SU-DHL-6 (cell line): Measurements from ENCODE around the gene HIPK2.

ENCODE experiments used
- H2AFZ ChIP-seq: fragments of 200-600 bp; sonication (generic); 2 replicates; pipeline ENCODE4 v1.6.1; 2014; ENCODE audit warnings: low read depth, mild to moderate bottlenecking, moderate library complexity, mixed read lengths, antibody characterized with exemption, low read length; ENCODE audit not compliant: severe bottlenecking
- H3F3A ChIP-seq: fragments of 200-600 bp; shearing (Covaris generic); 2 replicates; pipeline ENCODE4 v1.6.0; 2016; ENCODE audit warnings: antibody characterized with exemption, mild to moderate bottlenecking; ENCODE audit not compliant: insufficient read depth
- H3K27ac ChIP-seq: fragments of 200-600 bp; sonication (generic); 2 replicates; pipeline ENCODE4 v1.5.1; 2016; ENCODE audit warnings: low read depth, mild to moderate bottlenecking, low read length, moderate library complexity, mixed read lengths
- H3K27me3 ChIP-seq: fragments of 200-600 bp; sonication (generic), shearing (Covaris generic); 2 replicates; pipeline ENCODE4 v1.6.0; 2014; ENCODE audit warnings: mild to moderate bottlenecking, low read length
- H3K36me3 ChIP-seq: fragments of 200-600 bp; sonication (generic); 2 replicates; pipeline ENCODE4 v1.6.1; 2014; ENCODE audit warnings: mild to moderate bottlenecking, low read length, mixed read lengths
- H3K4me2 ChIP-seq: fragments of 300-600, 200-600 bp; shearing (Covaris generic), sonication (generic); 2 replicates; pipeline ENCODE4 v1.6.0; 2014; ENCODE audit warnings: low read length, low read depth, mild to moderate bottlenecking; ENCODE audit not compliant: poor library complexity, severe bottlenecking
- H3K4me3 ChIP-seq: fragments of 200-600 bp; sonication (generic); 2 replicates; pipeline ENCODE4 v1.5.1; 2014; ENCODE audit warnings: antibody characterized with exemption, low read length, mild to moderate bottlenecking, mixed read lengths; ENCODE audit not compliant: insufficient read depth, poor library complexity, severe bottlenecking
- H3K79me2 ChIP-seq: fragments of 200-600 bp; sonication (generic); 2 replicates; pipeline ENCODE4 v1.6.1; 2014; ENCODE audit warnings: mild to moderate bottlenecking, low read length, moderate library complexity; ENCODE audit not compliant: insufficient read depth
- H3K9ac ChIP-seq: fragments of 200-600 bp; sonication (generic); 2 replicates; pipeline ENCODE4 v1.7.0; 2014; ENCODE audit warnings: mild to moderate bottlenecking, low read length
- H3K9me2 ChIP-seq: fragments of 200-600 bp; sonication (generic); replicated peaks from 2 replicates; pipeline ENCODE4 v1.6.1; 2014; ENCODE audit warnings: low read length; ENCODE audit not compliant: insufficient read depth
- H3K9me3 ChIP-seq: fragments of 200-600 bp; sonication (generic); 2 replicates; pipeline ENCODE4 v1.6.1; 2014; ENCODE audit warnings: low read length, mixed read lengths; ENCODE audit not compliant: insufficient read depth
- H4K20me1 ChIP-seq: fragments of 200-600 bp; sonication (generic); 2 replicates; pipeline ENCODE4 v1.6.1; 2014; ENCODE audit warnings: low read depth, mild to moderate bottlenecking, antibody characterized with exemption, low read length, moderate library complexity, mixed read lengths
- EZH2phosphoT487 ChIP-seq: fragments of 200-600 bp; sonication (generic), shearing (Covaris generic); conservative IDR thresholded peaks from 2 replicates; pipeline ENCODE4 v1.6.1; 2018; ENCODE audit warnings: mild to moderate bottlenecking, antibody characterized with exemption, low read length, moderate library complexity, mixed read lengths
- TF ChIP-seq, protein P1 (sequence below): fragments of 200-600 bp; sonication (generic); IDR thresholded peaks from one replicate; pipeline ENCODE4 v1.5.1; 2017; ENCODE audit warnings: antibody characterized with exemption, mild to moderate bottlenecking, low read length, moderate library complexity; ENCODE audit not compliant: insufficient read depth, poor library complexity, severe bottlenecking

Gene HIPK2

DNA sequence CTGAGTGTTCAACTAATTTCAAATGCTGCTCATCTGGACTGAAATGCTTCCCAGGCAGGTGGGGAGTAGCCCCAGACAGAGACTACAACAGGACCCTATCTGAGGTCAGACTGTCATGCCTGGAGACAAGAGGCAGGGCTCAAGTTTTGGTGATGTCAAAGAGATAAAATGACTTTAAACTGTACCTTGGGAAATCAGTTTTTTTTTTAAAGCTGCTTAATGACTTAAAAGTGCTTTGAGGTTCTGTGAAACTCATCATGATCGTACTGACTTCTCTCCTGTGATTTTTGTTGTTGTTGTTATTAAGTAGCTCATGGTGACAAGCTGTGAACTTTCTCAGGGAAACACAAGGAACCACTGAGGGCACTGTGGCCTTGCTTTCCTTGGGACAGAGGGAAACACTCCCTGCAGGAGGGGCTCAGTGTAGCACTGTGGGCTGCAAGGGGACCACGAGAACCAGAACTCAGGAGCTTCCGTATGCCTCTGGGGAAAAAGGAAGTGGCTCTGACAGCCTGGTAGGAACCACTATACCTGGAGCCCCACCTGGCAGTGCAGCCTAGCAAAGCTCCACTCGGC is 9.5 kb downstream of the HIPK2 start:
- H3K27me3 ChIP-seq = no peaks in the 10 kb centered on the region
- H3F3A ChIP-seq = no peaks in the 10 kb centered on the region
- no peaks in the 10 kb centered on the region for H3K79me2 ChIP-seq
- no peak overlapping the region for H3K9ac ChIP-seq
- no peaks in the 10 kb centered on the region for H3K9me2 ChIP-seq
- no peak overlapping the region for H3K4me3 ChIP-seq
- H3K9me3 ChIP-seq = no peaks in the 10 kb centered on the region
- no peak overlapping the region for H2AFZ ChIP-seq
- no peak overlapping the region for H3K4me2 ChIP-seq
- H4K20me1 ChIP-seq = no peaks in the 10 kb centered on the region
- no peak overlapping the region for H3K27ac ChIP-seq
- H3K36me3 ChIP-seq = no peaks in the 10 kb centered on the region
- TF ChIP-seq, protein P1, sequence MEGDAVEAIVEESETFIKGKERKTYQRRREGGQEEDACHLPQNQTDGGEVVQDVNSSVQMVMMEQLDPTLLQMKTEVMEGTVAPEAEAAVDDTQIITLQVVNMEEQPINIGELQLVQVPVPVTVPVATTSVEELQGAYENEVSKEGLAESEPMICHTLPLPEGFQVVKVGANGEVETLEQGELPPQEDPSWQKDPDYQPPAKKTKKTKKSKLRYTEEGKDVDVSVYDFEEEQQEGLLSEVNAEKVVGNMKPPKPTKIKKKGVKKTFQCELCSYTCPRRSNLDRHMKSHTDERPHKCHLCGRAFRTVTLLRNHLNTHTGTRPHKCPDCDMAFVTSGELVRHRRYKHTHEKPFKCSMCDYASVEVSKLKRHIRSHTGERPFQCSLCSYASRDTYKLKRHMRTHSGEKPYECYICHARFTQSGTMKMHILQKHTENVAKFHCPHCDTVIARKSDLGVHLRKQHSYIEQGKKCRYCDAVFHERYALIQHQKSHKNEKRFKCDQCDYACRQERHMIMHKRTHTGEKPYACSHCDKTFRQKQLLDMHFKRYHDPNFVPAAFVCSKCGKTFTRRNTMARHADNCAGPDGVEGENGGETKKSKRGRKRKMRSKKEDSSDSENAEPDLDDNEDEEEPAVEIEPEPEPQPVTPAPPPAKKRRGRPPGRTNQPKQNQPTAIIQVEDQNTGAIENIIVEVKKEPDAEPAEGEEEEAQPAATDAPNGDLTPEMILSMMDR = no peak
- TF ChIP-seq EZH2phosphoT487 = no peak

DNA sequence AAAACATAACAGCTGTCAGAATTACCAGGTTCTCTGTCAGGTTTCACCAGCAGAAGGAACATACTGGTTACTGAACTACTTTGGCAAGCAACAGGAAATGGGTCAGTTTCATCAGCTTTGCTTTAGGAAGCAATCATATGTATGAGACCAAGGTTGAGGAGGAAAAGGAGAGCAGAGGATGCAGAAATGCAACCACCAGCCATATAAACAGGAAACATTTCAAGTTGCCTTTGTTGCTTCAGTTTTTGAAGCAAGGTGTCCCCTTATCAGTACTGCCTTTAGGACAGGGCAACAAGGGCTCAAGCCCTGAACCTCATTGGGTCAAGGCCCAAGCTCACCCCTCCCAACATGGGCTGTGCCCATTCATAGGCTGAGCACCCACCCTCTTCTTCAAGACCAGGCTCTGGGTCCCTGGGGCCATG is 10.2 kb downstream of the HIPK2 start:
- Histone ChIP-seq H3F3A (no peaks in the 10 kb centered on the region), H3K79me2 (no peaks in the 10 kb centered on the region), H2AFZ (no peak overlapping the region), H3K9ac (no peak overlapping the region), H3K4me3 (no peak overlapping the region), H3K36me3 (no peaks in the 10 kb centered on the region), H3K27ac (no peak overlapping the region), H3K27me3 (no peaks in the 10 kb centered on the region), H3K4me2 (no peak overlapping the region), H4K20me1 (no peaks in the 10 kb centered on the region), H3K9me3 (no peaks in the 10 kb centered on the region), H3K9me2 (no peaks in the 10 kb centered on the region)
- TF ChIP-seq EZH2phosphoT487 = no peak
- TF ChIP-seq, protein P1 = no peak

DNA sequence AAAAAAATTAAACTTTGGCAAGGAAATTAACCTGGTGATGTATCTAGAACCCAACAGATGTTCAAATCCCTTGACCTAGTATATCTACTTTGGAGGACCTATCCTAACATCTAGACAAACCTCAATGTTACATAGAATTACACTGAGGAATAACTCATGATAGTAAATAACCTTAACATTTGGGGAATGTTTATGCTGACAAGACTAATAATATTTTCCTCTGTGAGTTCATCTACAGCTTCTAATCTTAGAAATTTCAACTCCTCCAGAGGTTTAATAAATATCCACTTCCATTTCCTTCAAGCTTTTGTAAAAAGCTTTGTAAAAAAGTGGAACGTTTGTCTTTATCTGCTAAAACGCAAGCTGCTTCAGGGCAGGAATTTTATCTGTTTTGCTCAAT is 12.7 kb downstream of the HIPK2 start:
- H2AFZ ChIP-seq = no peak overlapping the region
- TF ChIP-seq, protein P1 = no peak
- no peak for TF ChIP-seq EZH2phosphoT487
- no peaks in the 10 kb centered on the region for H3F3A ChIP-seq
- no peak overlapping the region for H3K27ac ChIP-seq
- no peaks in the 10 kb centered on the region for H3K9me3 ChIP-seq
- no peak overlapping the region for H3K4me3 ChIP-seq
- no peak overlapping the region for H3K4me2 ChIP-seq
- no peaks in the 10 kb centered on the region for H3K36me3 ChIP-seq
- H3K27me3 ChIP-seq = no peaks in the 10 kb centered on the region
- H3K79me2 ChIP-seq = no peaks in the 10 kb centered on the region
- H3K9ac ChIP-seq = no peak overlapping the region
- H3K9me2 ChIP-seq = no peaks in the 10 kb centered on the region
- no peaks in the 10 kb centered on the region for H4K20me1 ChIP-seq
